HepG2 (cell line): ENCODE measurements around the gene ONECUT2. TPM values are rescaled to one million over a fixed set of nuclear protein-coding genes. Genes with fewer than 3 reads are reported as not detected.

Source experiments
- CBX5 ChIP-seq: sonication (generic); formaldehyde crosslinking; IDR thresholded peaks from 2 replicates; pipeline ENCODE4 v1.4.0; 2020; ENCODE audit warnings: missing genetic modification reagents, borderline replicate concordance
- ESRRA ChIP-seq: sonication (generic); formaldehyde crosslinking; IDR thresholded peaks from 2 replicates; pipeline ENCODE4 v1.5.1; 2020; ENCODE audit warnings: mild to moderate bottlenecking, low read depth, missing genetic modification reagents
- HOXA3 ChIP-seq: sonication (generic); formaldehyde crosslinking; IDR thresholded peaks from 2 replicates; pipeline ENCODE4 v1.5.0; 2020; ENCODE audit warnings: missing genetic modification reagents
- KDM4B ChIP-seq: sonication (generic); formaldehyde crosslinking; IDR thresholded peaks from 2 replicates; pipeline ENCODE4 v1.4.0; 2020; ENCODE audit warnings: missing genetic modification reagents
- KLF13 ChIP-seq: sonication (generic); formaldehyde crosslinking; IDR thresholded peaks from 2 replicates; pipeline ENCODE4 v1.4.0; 2020; ENCODE audit warnings: mild to moderate bottlenecking, missing genetic modification reagents
- NCOA1 ChIP-seq: sonication (generic); formaldehyde crosslinking; IDR thresholded peaks from 2 replicates; pipeline ENCODE4 v1.9.0; 2021; ENCODE audit warnings: missing genetic modification reagents
- NFE2 ChIP-seq: sonication (generic); formaldehyde crosslinking; IDR thresholded peaks from 2 replicates; pipeline ENCODE4 v1.4.0; 2020; ENCODE audit warnings: missing genetic modification reagents
- NFKB2 ChIP-seq: sonication (generic); formaldehyde crosslinking; IDR thresholded peaks from 2 replicates; pipeline ENCODE4 v1.4.0; 2020; ENCODE audit warnings: missing genetic modification reagents, borderline replicate concordance
- RBM39 ChIP-seq: fragments of 200-400 bp; formaldehyde crosslinking; IDR thresholded peaks from one replicate; pipeline ENCODE4 v1.6.1; 2018; ENCODE audit warnings: antibody characterized with exemption, mild to moderate bottlenecking, low read depth, low read length; ENCODE audit not compliant: poor library complexity, severe bottlenecking
- SAP130 ChIP-seq: IDR thresholded peaks from 2 replicates; pipeline ENCODE4 v1.6.1; 2016; ENCODE audit warnings: low read depth
- SMARCC2 ChIP-seq: fragments of 450-650 bp; IDR thresholded peaks from 2 replicates; pipeline ENCODE4 v1.6.1; 2017; ENCODE audit warnings: antibody characterized with exemption, mild to moderate bottlenecking
- SP1 ChIP-seq, 2 experiments: fragments of 450-650 bp in 1 of 2; sonication (generic) in 1 of 2; formaldehyde crosslinking in 1 of 2; IDR thresholded peaks; 2 replicates each; pipeline versions ENCODE4 v1.4.0 to v1.6.1; 2016 to 2020; ENCODE audit warnings: missing genetic modification reagents in 1 of 2
- SP2 ChIP-seq: sonication (generic); formaldehyde crosslinking; IDR thresholded peaks from 2 replicates; pipeline ENCODE4 v1.5.1; 2020; ENCODE audit warnings: mild to moderate bottlenecking, missing genetic modification reagents
- SSRP1 ChIP-seq: IDR thresholded peaks from 2 replicates; pipeline ENCODE4 v1.6.1; 2016; ENCODE audit warnings: control low read depth
- TBX2 ChIP-seq: sonication (generic); formaldehyde crosslinking; IDR thresholded peaks from 2 replicates; pipeline ENCODE4 v1.5.0; 2020; ENCODE audit warnings: missing genetic modification reagents, mild to moderate bottlenecking, borderline replicate concordance
- WIZ ChIP-seq: sonication (generic); formaldehyde crosslinking; IDR thresholded peaks from 2 replicates; pipeline ENCODE4 v1.5.1; 2020; ENCODE audit warnings: mild to moderate bottlenecking, missing genetic modification reagents
- ZFP37 ChIP-seq: sonication (generic); formaldehyde crosslinking; IDR thresholded peaks from 2 replicates; pipeline ENCODE4 v1.4.0; 2020; ENCODE audit warnings: missing genetic modification reagents, borderline replicate concordance
- ZNF251 ChIP-seq: sonication (generic); formaldehyde crosslinking; IDR thresholded peaks from 2 replicates; pipeline ENCODE4 v1.9.0; 2021; ENCODE audit warnings: mild to moderate bottlenecking, missing genetic modification reagents
- ZNF3 ChIP-seq: IDR thresholded peaks from 2 replicates; pipeline ENCODE4 v1.7.0; 2017; ENCODE audit warnings: inconsistent platforms
- ZNF333 ChIP-seq: sonication (generic); formaldehyde crosslinking; IDR thresholded peaks from 2 replicates; pipeline ENCODE4 v1.4.0; 2020; ENCODE audit warnings: mild to moderate bottlenecking, missing genetic modification reagents, borderline replicate concordance
- ZNF335 ChIP-seq: sonication (generic); formaldehyde crosslinking; IDR thresholded peaks from 2 replicates; pipeline ENCODE4 v1.4.0; 2020; ENCODE audit warnings: missing genetic modification reagents
- ZNF430 ChIP-seq: sonication (generic); formaldehyde crosslinking; IDR thresholded peaks from 2 replicates; pipeline ENCODE4 v1.9.0; 2021; ENCODE audit warnings: mild to moderate bottlenecking, missing genetic modification reagents
- ZNF460 ChIP-seq: sonication (generic); formaldehyde crosslinking; IDR thresholded peaks from 2 replicates; pipeline ENCODE4 v1.5.1; 2020; ENCODE audit warnings: missing genetic modification reagents, mild to moderate bottlenecking, borderline replicate concordance
- ZNF572 ChIP-seq: sonication (generic); formaldehyde crosslinking; IDR thresholded peaks from 2 replicates; pipeline ENCODE4 v1.5.1; 2020; ENCODE audit warnings: mild to moderate bottlenecking, missing genetic modification reagents
- ZNF7 ChIP-seq: IDR thresholded peaks from 2 replicates; pipeline ENCODE4 v1.6.1; 2016; ENCODE audit warnings: missing biosample characterization, missing genetic modification reagents
- polyA plus RNA-seq, 8 experiments: library from polyadenylated mRNA; depleted of rRNA in 3 of 8; stranded (reverse) in 7 of 8; unstranded in 1 of 8; fragments of >200 nt; fragmentation: Illumina TruSeq in 4 of 8; extraction: Trizol in 4 of 8; gene quantifications; 2 replicates each; pipeline versions ENCODE4 v1.2.1 to v1.2.3, GENCODE V29; 2011 to 2016; ENCODE audit warnings: low read depth in 4 of 8, missing spikeins in 1 of 8, mixed read lengths in 1 of 8; ENCODE audit not compliant: insufficient read depth in 1 of 8
- total RNA-seq, 5 experiments: library from RNA; depleted of rRNA; stranded (reverse); fragments of >200 nt; fragmentation: Illumina TruSeq; extraction: Trizol; gene quantifications; 2 replicates each; pipeline ENCODE4 v1.2.3, GENCODE V29; 2016; ENCODE audit warnings: low read depth in 1 of 5
- TF ChIP-seq, protein P1 (sequence below): sonication (generic); formaldehyde crosslinking; IDR thresholded peaks from 2 replicates; pipeline ENCODE4 v1.4.0; 2020; ENCODE audit warnings: missing genetic modification reagents
- TF ChIP-seq, protein P2 (sequence below): IDR thresholded peaks from 2 replicates; pipeline ENCODE4 v1.6.1; 2016; ENCODE audit warnings: missing genetic modification reagents, missing compliant biosample characterization
- TF ChIP-seq, protein P3 (sequence below): sonication (generic); formaldehyde crosslinking; IDR thresholded peaks from 2 replicates; pipeline ENCODE4 v1.4.0; 2020; ENCODE audit warnings: missing genetic modification reagents, borderline replicate concordance
- TF ChIP-seq, protein P4 (sequence below): sonication (generic); formaldehyde crosslinking; IDR thresholded peaks from 2 replicates; pipeline ENCODE4 v1.4.0; 2020; ENCODE audit warnings: missing genetic modification reagents

Gene ONECUT2
- total and polyA plus RNA-seq, 2 of the 13 experiments (the other 11 are each of a cell fraction or from before 2014, with no cell fraction given): 3.0 to 3.2 TPM

DNA sequence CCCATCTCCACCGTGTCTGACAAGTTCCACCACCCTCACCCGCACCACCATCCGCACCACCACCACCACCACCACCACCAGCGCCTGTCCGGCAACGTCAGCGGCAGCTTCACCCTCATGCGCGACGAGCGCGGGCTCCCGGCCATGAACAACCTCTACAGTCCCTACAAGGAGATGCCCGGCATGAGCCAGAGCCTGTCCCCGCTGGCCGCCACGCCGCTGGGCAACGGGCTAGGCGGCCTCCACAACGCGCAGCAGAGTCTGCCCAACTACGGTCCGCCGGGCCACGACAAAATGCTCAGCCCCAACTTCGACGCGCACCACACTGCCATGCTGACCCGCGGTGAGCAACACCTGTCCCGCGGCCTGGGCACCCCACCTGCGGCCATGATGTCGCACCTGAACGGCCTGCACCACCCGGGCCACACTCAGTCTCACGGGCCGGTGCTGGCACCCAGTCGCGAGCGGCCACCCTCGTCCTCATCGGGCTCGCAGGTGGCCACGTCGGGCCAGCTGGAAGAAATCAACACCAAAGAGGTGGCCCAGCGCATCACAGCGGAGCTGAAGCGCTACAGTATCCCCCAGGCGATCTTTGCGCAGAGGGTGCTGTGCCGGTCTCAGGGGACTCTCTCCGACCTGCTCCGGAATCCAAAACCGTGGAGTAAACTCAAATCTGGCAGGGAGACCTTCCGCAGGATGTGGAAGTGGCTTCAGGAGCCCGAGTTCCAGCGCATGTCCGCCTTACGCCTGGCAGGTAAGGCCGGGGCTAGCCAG, 1.2 kb downstream of the ONECUT2 start (continued):
- TF ChIP-seq ZFP37 (CRISPR knock-in tag) (no peak), SP2 (CRISPR knock-in tag) (no peak; the same call in 1 of the 2 replicates), ZNF251 (CRISPR knock-in tag) (no peak), ZNF335 (no peak), HOXA3 (0 out of 2 replicates have a peak, but pooled peaks have one; percentile 28), RBM39 (no peak), ZNF3 (CRISPR knock-in tag) (no peak), NCOA1 (CRISPR knock-in tag) (no peak), ESRRA (CRISPR knock-in tag) (no peak), ZNF460 (CRISPR knock-in tag) (no peak), KLF13 (CRISPR knock-in tag) (no peak), NFE2 (CRISPR knock-in tag) (no peak), SMARCC2 (no peak), SP1 (IDR thresholded peaks at IDR 0.05) (no peak), SP1 (CRISPR knock-in tag; IDR thresholded peaks at IDR 0.05) (no peak), WIZ (CRISPR knock-in tag) (no peak), TBX2 (peak; percentile 18; the same call in 1 of the 2 replicates), ZNF7 (CRISPR knock-in tag) (no peak), NFKB2 (no peak), ZNF333 (no peak), SSRP1 (no peak), SAP130 (CRISPR knock-in tag) (no peak), CBX5 (CRISPR knock-in tag) (no peak), ZNF430 (CRISPR knock-in tag) (no peak), ZNF572 (no peak), KDM4B (no peak)
- TF ChIP-seq, protein P1, sequence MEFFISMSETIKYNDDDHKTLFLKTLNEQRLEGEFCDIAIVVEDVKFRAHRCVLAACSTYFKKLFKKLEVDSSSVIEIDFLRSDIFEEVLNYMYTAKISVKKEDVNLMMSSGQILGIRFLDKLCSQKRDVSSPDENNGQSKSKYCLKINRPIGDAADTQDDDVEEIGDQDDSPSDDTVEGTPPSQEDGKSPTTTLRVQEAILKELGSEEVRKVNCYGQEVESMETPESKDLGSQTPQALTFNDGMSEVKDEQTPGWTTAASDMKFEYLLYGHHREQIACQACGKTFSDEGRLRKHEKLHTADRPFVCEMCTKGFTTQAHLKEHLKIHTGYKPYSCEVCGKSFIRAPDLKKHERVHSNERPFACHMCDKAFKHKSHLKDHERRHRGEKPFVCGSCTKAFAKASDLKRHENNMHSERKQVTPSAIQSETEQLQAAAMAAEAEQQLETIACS (CRISPR knock-in tag): no peak
- TF ChIP-seq, protein P2, sequence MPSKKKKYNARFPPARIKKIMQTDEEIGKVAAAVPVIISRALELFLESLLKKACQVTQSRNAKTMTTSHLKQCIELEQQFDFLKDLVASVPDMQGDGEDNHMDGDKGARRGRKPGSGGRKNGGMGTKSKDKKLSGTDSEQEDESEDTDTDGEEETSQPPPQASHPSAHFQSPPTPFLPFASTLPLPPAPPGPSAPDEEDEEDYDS (CRISPR knock-in tag): no peak
- TF ChIP-seq, protein P3, sequence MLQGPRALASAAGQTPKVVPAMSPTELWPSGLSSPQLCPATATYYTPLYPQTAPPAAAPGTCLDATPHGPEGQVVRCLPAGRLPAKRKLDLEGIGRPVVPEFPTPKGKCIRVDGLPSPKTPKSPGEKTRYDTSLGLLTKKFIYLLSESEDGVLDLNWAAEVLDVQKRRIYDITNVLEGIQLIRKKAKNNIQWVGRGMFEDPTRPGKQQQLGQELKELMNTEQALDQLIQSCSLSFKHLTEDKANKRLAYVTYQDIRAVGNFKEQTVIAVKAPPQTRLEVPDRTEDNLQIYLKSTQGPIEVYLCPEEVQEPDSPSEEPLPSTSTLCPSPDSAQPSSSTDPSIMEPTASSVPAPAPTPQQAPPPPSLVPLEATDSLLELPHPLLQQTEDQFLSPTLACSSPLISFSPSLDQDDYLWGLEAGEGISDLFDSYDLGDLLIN (CRISPR knock-in tag): no peak
- TF ChIP-seq, protein P4, sequence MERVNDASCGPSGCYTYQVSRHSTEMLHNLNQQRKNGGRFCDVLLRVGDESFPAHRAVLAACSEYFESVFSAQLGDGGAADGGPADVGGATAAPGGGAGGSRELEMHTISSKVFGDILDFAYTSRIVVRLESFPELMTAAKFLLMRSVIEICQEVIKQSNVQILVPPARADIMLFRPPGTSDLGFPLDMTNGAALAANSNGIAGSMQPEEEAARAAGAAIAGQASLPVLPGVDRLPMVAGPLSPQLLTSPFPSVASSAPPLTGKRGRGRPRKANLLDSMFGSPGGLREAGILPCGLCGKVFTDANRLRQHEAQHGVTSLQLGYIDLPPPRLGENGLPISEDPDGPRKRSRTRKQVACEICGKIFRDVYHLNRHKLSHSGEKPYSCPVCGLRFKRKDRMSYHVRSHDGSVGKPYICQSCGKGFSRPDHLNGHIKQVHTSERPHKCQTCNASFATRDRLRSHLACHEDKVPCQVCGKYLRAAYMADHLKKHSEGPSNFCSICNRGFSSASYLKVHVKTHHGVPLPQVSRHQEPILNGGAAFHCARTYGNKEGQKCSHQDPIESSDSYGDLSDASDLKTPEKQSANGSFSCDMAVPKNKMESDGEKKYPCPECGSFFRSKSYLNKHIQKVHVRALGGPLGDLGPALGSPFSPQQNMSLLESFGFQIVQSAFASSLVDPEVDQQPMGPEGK: no peak
